Stimulated activated naive CD4-positive, alpha-beta T cell (primary cell): ENCODE measurements around the gene CNGB1.
A peak's percentile ranks its signal among the peaks of the same experiment; 100 is the strongest.

Experiments used
- DNase-seq, 6 experiments: peaks; one replicate each; lab custom pipeline; 2025; lab: John Stamatoyannopoulos, UW

Gene CNGB1

GRCh38 chr16:57972306-57972705 lies 1.4 kb upstream of the CNGB1 start:
- DNase-seq, result no peak

- DNase-seq, result no peak
These were observed 920 bp upstream of the CNGB1 start for GRCh38 chr16:57971848-57972247.

GRCh38 chr16:57970319-57970718 lies 609 bp downstream of the CNGB1 start:
- DNase-seq, result no peak

- no peak for DNase-seq
These were observed 1.3 kb downstream of the CNGB1 start for GRCh38 chr16:57969451-57970123.

GRCh38 chr16:57967916-57968315 lies 3.0 kb downstream of the CNGB1 start:
- DNase-seq, result no peak

GRCh38 chr16:57966986-57967385 lies 3.9 kb downstream of the CNGB1 start:
- no peak for DNase-seq

- DNase-seq, result no peak
These were observed 4.6 kb downstream of the CNGB1 start for GRCh38 chr16:57966204-57966771.

- no peak for DNase-seq
These were observed 6.7 kb downstream of the CNGB1 start for GRCh38 chr16:57964157-57964700.

GRCh38 chr16:57962756-57963155 lies 8.2 kb downstream of the CNGB1 start:
- no peak for DNase-seq

GRCh38 chr16:57962046-57962445 lies 8.9 kb downstream of the CNGB1 start:
- no peak for DNase-seq

GRCh38 chr16:57961538-57961937 lies 9.4 kb downstream of the CNGB1 start:
- no peak for DNase-seq

GRCh38 chr16:57960826-57961472 lies 10.0 kb downstream of the CNGB1 start:
- DNase-seq, result no peak

GRCh38 chr16:57960310-57960709 lies 10.6 kb downstream of the CNGB1 start:
- DNase-seq, result no peak

- DNase-seq, result no peak
These were observed 11.1 kb downstream of the CNGB1 start for GRCh38 chr16:57959804-57960203.

- no peak for DNase-seq
These were observed 11.8 kb downstream of the CNGB1 start for GRCh38 chr16:57959121-57959520.

- DNase-seq, result no peak
These were observed 12.4 kb downstream of the CNGB1 start for GRCh38 chr16:57958544-57958943.

- DNase-seq, result peak in 1 of 6 experiments; percentile 7
These were observed 13.1 kb downstream of the CNGB1 start for GRCh38 chr16:57957673-57958392.

- DNase-seq, result no peak
These were observed 13.8 kb downstream of the CNGB1 start for GRCh38 chr16:57956924-57957672.

GRCh38 chr16:57956270-57956808 lies 14.6 kb downstream of the CNGB1 start:
- no peak for DNase-seq

- no peak for DNase-seq
These were observed 15.2 kb downstream of the CNGB1 start for GRCh38 chr16:57955572-57956188.

- no peak for DNase-seq
These were observed 17.1 kb downstream of the CNGB1 start for GRCh38 chr16:57953857-57954256.
